Keratinocyte (primary cell): ENCODE results near the gene NR5A1.

Source experiments
- CTCF ChIP-seq, 3 experiments: IDR thresholded peaks in 1 of 3; conservative IDR thresholded peaks in 1 of 3; optimal IDR thresholded peaks in 1 of 3; 2 replicates in 2 of 3; 3 replicates in 1 of 3; pipeline versions ENCODE3 to v1.5.1; 2011; ENCODE audit warnings: low read length in 3 of 3, mild to moderate bottlenecking in 3 of 3, moderate library complexity in 2 of 3, control low read depth in 1 of 3, inconsistent platforms in 1 of 3; ENCODE audit not compliant: insufficient read depth in 2 of 3; ENCODE audit errors: extremely low read depth in 1 of 3
- EZH2 ChIP-seq: IDR thresholded peaks from one replicate; pipeline ENCODE4 v1.6.1; 2012; ENCODE audit warnings: inconsistent platforms, mild to moderate bottlenecking, low read length, moderate library complexity

DNA sequence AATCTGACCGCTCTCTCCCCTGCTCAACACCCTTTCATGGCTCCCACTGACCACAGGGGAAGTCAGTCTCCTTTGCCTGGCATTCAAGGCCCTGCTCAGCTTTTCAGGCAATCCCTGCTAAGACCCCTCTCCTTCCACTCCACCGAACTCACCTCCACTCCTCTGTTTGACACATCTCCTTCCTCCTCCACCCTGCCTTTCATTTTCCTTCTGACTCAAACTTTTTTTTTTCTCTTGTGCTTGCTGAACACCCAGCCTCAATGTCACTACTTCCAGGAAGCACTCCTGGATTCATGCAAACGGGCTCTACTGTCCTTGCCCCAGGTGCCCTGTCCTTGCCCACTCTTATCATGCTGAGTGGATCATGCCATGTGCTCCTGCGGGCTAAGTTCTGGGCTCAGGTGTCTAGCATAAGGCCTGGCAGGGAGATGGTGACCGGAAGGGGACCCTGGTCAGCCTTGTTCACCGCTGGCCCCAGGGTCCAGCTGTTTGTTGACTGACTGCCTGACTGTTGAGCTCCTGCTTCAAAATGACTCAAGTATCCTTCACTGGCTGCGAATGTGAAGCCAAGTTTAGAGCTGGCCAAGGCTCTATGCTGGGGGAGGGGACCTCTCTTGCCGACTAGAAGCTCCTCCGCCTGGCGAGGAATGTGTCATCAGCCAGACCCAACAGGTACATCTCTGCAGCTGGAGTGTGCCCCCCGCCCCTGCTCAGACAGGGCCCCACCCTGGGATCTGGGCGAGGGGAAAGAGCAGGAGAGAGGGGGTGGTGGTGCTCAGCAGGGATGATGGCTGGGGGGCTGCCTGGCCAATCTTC is 6.2 kb downstream of the NR5A1 start:
- no peak for TF ChIP-seq CTCF (optimal IDR thresholded peaks at IDR 0.05 in 1 of 3, IDR thresholded peaks at IDR 0.05 in 1 of 3, conservative IDR thresholded peaks at IDR 0.05 in 1 of 3; ENCODE audit: extremely low read depth in 1 of 3, insufficient read depth in 2 of 3, low read length in 3 of 3)
- TF ChIP-seq EZH2 = no peak
